HFF-Myc (cell line): ENCODE results near the gene CCIN.

Source experiments
- DNase-seq: peaks from one replicate; pipeline ENCODE4 v3.0.0-alpha.2; 2011; ENCODE audit warnings: low read depth; ENCODE audit errors: extremely low read depth
- H3K4me3 ChIP-seq: replicated peaks from 2 replicates; pipeline ENCODE4 v1.5.1; 2011; ENCODE audit warnings: low read depth, mild to moderate bottlenecking, control low read depth, low read length
- CTCF ChIP-seq: IDR thresholded peaks from 2 replicates; pipeline ENCODE4 v1.5.1; 2012; ENCODE audit warnings: mild to moderate bottlenecking, low read depth, low read length, control low read depth; ENCODE audit errors: missing control alignments

The CCIN gene

GRCh38 chr9:36145970-36146369 lies 23.2 kb upstream of the CCIN start:
- TF ChIP-seq CTCF = no peak
- no peak for DNase-seq
- no peak overlapping the region for H3K4me3 ChIP-seq

- no peak overlapping the region for H3K4me3 ChIP-seq
- DNase-seq = no peak
- no peak for TF ChIP-seq CTCF
These were observed 22.5 kb upstream of the CCIN start for GRCh38 chr9:36146651-36147050.

- TF ChIP-seq CTCF = no peak
- no peak overlapping the region for H3K4me3 ChIP-seq
- no peak for DNase-seq
These were observed 21.6 kb upstream of the CCIN start for GRCh38 chr9:36147441-36148175.

GRCh38 chr9:36148311-36149051 lies 20.7 kb upstream of the CCIN start:
- no peak overlapping the region for H3K4me3 ChIP-seq
- peak; percentile 91 for DNase-seq
- TF ChIP-seq CTCF = no peak

- no peak overlapping the region for H3K4me3 ChIP-seq
- DNase-seq = no peak
- TF ChIP-seq CTCF = no peak
These were observed 20.0 kb upstream of the CCIN start for GRCh38 chr9:36149197-36149596.

- no peak overlapping the region for H3K4me3 ChIP-seq
- DNase-seq = no peak
- TF ChIP-seq CTCF = no peak
These were observed 18.4 kb upstream of the CCIN start for GRCh38 chr9:36150574-36151315.
